ENCODE measurements around the gene OR52H1.

The OR52H1 gene

DNA sequence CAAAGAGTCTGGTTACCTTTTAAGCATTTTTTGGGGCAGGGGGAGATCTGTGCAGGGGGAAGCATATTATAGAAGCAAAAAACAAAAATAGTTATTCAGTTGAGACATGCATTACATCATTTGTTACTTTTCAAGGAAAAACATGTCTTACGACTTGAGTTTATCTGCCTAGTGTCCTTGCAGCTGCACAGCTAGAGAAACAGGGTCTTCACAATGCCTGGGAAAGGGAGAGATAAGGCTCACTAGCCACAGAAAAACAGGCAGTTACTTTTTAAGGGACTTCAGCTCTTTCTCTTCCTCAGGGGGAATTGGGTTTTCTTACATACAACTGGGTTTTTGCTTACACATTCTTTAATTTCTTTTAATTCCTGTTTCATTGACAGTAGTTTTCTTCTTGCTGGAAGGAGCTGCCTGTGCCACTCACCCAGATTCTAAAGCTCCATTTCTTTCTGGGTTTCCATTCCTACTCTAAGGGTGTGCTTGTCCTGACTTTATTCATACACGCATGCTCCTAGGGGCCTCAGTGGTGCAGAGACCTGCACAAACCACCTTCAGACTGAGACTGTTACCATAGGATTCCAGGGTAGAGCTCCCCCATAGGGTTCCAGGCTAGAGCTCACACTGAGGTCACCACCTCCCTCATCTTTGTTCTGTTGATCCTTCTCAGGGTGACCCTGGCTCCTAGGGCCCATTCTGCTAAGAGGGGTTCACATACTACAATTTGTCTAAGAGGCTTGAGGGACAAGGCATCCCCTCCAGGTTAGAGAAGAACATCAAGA lies 17.1 kb downstream of the OR52H1 start:
- DNase-seq (ENCODE audit: low spot score) = no peak

DNA sequence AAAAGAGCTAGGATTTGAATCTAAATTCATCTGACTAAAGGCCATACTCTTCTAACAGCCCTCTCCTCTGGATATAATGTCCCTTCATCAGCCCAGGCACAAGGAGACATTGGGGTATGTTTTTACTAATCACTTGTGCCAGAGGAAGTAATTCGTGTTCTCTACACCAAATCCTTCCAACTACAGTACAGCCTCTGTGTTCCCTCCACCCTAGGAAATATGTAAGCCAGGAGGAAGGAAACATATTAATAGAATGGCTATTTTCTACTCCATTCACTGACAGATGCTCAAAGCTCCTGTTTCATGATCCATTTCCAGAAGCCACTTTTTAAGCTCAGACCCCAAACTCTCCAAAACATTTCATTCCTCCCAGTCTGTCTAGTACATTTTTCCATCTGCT lies 19.8 kb downstream of the OR52H1 start:
- no peak for DNase-seq (ENCODE audit: low spot score)

DNA sequence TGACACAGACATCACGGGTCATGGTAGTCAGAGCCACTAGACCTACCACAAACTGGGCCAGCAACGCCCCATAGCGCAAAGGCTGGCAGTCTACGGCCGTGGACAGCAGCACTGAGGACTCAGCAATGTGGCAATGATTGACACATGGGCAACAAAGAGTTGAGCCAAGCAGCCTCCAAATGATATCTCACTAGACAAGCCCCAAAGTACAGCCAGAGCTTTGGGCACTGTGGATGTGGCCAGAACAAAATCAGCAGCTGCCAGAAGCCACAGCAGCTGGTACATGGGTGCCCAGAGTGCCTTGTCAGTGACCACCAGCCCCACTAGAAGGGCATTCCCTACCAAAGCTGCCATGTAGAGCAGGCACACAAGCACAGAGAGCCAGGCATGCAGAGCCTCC lies 20.6 kb downstream of the OR52H1 start:
- no peak for DNase-seq (ENCODE audit: low spot score)

DNA sequence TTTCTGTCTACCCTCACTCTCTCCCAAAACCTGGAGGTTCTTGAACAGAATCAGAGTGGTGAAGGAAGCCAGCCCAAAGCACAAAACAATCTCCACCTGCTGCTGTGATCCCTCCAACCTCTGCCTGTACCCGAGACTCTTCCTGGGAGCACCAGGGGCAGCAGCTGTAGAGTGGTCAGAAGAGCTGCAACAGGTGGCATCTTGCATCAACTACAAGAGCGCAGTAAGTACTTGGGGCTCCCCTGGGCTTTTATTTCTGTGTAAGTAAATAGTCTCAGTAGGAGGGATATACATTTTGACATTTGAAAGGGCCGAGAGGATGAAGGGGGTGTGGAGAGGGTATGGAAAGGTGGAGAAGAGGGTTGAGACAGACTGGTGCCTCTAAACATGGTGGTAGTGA lies 23.6 kb downstream of the OR52H1 start:
- DNase-seq (ENCODE audit: low spot score) = no peak

DNA sequence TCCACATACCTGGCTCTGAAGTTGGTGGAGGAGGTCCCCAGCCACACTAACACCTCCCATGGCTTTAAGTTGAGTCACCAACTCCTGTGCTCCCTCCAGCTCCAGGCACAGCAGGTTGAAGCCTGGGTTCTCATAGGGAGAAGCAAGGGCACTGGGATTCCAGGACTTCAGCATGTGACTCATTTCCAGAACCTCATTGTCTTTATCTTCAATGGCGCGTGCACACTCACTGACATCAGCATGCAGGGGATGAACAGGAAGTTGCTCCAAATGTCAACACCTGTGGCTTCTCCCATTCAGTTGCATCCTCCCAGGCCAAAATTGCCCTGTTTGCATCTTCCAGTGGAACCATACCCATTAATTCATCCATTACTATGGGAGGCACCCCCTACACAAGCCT lies 26.0 kb downstream of the OR52H1 start:
- DNase-seq (ENCODE audit: low spot score) = no peak

DNA sequence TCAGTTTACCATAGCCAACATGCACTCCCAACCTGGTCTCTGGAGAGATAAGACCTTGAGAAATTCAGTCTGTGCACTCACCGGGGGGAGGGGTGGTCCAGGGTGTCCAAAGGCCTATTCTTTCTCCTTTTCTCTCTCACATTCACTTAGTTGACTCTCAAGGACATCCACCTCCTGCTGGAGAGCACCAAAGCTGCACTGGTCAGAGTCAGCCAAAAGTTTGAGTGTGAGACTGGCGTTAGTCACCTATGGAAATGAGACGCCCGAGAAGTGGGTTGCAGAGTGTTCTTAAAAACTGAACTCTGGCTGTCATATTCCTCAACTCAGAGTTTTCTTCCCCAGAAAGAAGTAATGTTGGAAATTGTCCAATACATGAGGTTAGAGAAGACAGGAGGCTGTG lies 26.8 kb downstream of the OR52H1 start:
- DNase-seq (ENCODE audit: low spot score) = no peak

DNA sequence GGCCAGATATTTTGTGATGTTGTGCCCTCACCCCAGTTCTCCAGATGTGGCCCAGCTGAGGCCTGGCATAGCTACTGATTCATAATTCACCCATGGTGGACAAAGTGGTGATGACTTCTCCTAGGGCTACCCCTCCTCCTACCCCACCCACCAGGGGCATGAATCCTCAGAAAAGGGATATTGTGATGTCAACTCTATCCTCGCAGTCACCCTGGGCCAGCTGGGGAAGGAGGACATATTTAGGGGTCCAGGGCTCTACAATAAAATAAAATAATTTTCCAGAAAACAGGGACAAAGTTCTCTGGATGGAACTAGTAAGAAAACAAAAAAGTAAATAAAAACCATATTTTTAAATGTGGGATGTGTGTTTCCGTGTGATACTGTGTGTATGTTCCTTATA lies 31.7 kb downstream of the OR52H1 start, which contains the start of gene UBQLNL:
Gene UBQLNL (minus strand): TSS at position 101 of the 400 bp plus-strand sequence. CDS start 258 bp downstream, outside the sequence.
- no peak for DNase-seq (ENCODE audit: low spot score)

DNA sequence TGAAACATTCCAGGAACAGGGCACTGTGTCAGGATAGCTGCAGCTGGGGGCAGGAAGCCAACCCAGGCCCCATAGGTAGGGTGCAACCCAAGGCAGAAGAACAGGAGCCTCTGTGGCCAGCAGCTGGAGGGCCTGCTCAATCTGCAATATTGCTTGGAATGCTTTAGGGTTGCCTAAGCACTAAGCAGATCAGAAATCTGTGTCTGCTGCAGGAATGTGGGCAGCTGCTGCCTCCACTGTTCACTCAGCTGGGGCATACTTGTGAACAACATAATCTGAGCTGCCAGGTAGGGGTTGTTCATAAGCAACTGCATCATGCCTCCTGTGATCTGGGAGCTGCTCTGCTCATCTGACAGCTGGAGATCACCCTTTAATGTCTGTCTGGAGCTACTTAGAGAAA lies 33.5 kb downstream of the OR52H1 start:
- no peak for DNase-seq (ENCODE audit: low spot score)

DNA sequence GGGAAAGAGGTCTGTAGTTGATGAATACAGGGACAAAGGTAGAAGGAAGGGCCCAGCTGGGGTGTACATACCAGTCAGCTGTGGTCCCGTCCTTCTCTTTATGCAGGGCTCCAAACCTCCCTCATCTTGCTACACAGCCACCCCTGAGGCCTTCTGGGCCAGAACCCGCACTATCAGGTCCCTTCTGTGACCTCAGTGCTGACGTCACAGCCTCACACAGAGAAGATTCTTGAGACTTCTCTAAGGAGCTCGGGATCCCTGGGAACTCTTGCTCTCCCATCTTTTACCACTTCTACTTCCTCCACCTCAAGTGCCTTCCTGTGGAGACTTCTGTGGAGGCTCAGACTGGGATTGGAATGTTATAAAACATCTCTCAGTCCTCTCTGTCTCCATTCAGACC lies 38.5 kb downstream of the OR52H1 start, which contains the start of gene UBQLN3:
Gene UBQLN3 (minus strand): TSS at position 155 of the 400 bp plus-strand sequence. CDS start 399 bp downstream, outside the sequence.
- DNase-seq (ENCODE audit: low spot score) = no peak

DNA sequence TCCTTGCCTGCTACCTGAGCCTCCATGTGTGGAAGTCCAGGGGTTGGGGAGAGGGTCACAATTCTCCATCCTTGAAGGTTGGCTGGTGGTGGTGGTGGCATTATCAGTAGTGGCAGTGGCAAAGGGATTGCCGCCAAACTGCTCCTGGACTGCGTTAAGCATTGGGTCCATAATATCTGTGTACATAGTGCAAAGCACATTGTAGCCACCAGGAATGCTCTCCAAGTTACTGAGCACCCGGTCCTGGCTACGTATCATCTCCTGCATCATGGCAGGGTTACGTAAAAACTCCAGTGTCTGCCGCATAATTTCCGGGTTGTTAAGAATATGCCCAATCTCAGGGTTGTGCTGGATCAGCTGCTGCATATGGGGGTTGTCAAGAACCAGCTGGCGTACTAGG lies 39.7 kb downstream of the OR52H1 start:
- no peak for DNase-seq (ENCODE audit: low spot score)

DNA sequence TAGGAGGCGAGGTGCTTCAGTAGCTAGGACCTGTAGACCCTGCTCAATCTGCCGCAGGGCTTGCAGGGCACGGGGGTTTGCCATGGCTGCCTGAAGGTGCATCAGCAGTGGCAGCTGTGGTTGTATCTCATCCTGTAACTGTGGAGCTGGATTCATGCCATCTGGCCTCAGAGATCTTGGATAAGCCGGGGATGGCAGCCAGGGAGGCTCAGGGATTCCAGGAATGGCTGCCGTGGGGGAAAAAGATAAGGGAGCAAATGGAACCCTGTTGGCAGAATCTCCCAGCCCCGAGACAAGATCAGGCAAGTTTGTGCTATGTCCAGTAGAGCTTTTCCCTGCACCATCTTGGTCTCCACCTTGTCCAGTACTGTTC lies 40.4 kb downstream of the OR52H1 start:
- no peak for DNase-seq (ENCODE audit: low spot score)

DNA sequence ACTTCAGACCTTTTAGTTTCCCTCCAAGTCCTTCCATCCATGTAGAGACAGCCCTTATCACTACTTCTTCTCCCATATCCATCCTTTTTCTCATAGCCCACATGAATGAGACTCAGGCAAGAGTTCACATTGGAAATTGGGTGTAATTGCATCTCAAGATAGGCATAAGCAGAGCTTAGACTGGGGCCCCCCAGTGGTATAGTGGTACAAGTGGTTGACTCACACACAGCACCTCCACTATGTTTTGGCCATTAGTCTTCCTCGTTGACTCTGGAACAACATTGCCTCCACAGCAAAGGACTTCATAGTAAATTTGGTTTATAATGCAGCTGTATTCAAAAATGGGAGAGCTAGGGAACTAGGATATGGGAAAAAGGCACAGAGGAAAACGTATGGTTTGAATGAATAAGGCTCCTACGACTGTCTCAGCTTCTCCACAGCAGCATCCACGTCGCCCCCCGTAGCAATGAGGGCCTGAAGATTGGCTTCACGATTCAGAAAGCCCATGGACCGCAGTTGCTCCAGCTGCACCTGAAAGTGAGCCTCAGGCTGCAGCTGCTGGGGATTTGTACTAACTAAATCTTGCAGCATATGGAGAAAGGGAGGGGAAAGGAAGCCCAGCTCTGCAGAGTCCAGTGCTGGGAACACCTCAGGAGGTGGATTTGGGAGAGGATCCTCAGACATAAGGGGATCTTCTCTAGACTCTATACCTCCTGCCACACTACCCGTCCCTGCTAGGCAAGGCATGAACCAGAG lies 41.0 kb downstream of the OR52H1 start:
- DNase-seq (ENCODE audit: low spot score) = no peak

DNA sequence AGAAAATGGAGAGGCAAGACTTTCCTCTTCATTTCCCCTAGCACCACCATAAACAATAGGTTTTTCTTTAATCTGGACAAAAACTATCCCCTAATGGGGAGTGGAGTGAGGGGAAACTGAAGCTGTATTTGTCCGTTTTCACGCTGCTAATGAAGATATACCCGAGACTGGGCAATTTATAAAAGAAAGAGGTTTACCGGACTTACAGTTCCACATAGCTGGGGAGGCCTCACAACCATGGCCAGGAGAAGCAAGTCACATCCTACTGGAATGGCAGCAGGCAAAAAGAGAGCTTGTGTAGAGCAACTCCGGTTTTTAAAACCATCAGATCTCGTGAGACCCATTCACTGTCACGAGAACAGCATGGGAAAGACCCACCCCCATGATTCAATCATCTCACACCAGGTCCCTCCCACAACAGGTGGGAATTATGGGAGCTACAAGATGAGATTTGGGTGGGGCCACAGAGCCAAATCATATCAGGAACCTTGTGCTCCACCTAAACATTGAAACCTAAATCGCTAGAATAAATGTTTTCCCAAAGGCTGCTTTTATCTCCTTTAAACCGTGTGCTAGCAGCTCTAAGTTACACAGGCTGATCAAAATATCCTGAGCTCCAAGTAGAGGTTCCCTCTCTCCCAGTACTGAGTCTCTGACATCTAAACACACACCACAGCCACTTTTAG lies 42.8 kb downstream of the OR52H1 start:
- DNase-seq (ENCODE audit: low spot score) = no peak

DNA sequence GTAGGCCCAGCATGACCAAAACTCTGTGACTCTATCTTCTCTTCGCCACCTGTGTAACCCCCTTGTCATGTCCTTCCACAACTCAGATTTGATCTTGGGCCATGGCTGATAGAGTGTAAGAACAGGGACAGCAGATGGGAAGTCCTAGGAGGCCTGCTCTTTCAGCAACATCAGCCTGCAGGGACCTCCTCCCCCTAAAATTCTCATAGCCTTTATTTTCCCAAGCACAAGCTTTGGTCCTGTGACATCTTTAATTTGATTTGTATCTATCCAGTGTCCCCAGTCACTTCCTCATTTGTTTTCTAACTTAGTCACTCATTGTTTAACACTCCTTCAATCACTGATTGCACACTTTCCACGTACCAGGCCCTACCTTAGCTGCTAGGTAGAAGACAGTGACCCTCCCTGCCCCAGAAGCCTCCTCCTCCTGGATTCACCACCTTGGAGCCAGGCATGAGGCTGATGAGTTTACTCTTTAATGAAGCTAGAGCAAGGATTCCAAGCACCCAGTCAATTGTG lies 43.9 kb downstream of the OR52H1 start:
- DNase-seq (ENCODE audit: low spot score) = no peak

DNA sequence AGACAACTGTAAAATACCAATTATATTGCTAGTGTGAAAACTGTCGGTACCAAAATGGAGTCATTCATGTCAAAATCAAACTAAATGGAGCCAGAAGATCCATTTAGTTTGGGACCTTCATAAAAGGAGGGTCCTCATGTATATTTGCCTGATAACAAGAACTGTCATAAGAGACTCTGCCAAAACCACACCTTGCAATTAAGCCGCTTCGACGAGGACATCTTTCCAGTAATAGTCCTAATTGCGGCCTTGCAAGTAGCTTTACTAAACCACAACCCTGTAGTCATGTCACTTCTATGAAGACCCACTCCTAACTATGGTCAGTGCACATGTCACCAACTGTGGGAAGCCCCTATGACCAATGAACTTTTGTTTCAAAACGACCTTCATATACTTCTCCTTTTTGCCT lies 47.9 kb downstream of the OR52H1 start:
- DNase-seq (ENCODE audit: low spot score) = no peak

DNA sequence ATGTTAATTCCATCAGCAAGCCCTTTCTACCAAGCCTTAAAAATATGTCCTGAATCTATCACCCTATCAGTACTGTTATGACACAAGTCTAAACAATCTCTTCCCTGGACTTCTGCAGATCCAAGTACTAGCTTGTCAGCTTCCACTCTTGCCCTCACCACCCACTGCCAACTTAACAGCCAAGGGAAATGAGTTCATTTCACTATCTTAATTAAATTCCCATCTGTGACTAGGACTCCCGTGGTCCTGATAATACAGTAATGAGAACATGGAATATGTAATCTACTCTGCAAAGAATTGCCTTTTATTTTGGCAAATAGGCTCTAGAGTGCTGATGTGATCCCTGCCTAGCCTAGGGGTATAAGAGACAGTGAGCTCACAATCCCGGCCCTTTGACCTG lies 48.7 kb downstream of the OR52H1 start:
- no peak for DNase-seq (ENCODE audit: low spot score)

All from GM03348 (cell line).